ENCODE measurements around the gene CHAT. TPM values are rescaled to one million over a fixed set of nuclear protein-coding genes. Genes with fewer than 3 reads are reported as not detected.

CHAT gene
- total and polyA plus RNA-seq, 12 donors, result not detected

DNA sequence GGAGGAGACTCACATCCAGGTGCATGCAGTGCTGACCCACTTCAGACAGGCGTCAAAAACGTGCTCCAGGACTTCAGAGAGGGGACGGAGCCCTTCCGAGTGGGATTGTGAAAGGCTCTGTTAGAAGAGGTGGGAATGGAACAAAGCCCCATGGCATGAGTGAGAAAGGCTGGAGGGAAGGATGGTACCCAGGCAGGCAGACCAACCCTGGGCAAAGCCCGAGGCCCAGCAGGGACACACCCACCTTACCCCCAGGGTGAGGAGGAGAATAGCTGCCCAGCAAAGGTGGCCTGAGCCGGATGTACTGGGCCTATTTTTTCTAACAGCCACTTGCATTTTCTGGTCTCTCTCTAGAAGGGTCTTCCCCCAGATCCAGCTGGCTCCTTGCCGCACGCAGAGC, 14.8 kb downstream of the CHAT start:
- Histone ChIP-seq H3K36me3 (no peaks in the 10 kb centered on the region), H3K27me3 (peaks cover 0 to 17% (median 0%) of the 10 kb centered on the region in 7 donors), H3K4me3 (no peak overlapping the region), H3K27ac (no peak overlapping the region), H3K4me1 (no peaks in the 10 kb centered on the region), H3K9me3 (no peaks in the 10 kb centered on the region)
- DNase-seq (no peak), ATAC-seq (no peak)
- 83 to 89% methylated on average over 8 of the region's 8 CpGs for WGBS, 2 donors
- intact Hi-C loops (cut with DNase I), result no loop called here
- TF ChIP-seq, protein P1, sequence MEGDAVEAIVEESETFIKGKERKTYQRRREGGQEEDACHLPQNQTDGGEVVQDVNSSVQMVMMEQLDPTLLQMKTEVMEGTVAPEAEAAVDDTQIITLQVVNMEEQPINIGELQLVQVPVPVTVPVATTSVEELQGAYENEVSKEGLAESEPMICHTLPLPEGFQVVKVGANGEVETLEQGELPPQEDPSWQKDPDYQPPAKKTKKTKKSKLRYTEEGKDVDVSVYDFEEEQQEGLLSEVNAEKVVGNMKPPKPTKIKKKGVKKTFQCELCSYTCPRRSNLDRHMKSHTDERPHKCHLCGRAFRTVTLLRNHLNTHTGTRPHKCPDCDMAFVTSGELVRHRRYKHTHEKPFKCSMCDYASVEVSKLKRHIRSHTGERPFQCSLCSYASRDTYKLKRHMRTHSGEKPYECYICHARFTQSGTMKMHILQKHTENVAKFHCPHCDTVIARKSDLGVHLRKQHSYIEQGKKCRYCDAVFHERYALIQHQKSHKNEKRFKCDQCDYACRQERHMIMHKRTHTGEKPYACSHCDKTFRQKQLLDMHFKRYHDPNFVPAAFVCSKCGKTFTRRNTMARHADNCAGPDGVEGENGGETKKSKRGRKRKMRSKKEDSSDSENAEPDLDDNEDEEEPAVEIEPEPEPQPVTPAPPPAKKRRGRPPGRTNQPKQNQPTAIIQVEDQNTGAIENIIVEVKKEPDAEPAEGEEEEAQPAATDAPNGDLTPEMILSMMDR (IDR thresholded peaks at IDR 0.05), result no peak

DNA sequence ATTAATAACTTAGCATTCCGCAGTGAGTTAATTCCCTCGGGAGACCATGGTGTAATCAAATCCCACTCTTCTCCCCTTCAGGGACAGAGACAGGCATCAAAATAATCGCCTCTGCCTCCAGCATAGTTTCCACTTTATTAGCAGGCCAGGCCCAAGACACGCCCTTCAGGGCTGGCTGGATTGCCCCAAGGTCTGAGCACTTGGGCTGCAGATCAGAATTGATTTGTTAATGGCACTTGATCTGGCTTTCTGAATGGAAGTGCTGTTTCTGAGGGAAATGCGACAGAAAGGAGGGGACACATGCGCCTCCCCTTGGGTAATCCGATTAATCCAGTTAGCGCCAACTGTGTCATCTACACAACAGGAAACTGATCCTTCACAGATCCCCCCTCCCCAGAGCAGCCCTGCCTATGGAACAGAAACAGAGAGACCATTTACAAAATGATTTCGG, 15.6 kb downstream of the CHAT start:
- DNase-seq (no peak), ATAC-seq (no peak)
- peaks cover 0 to 17% (median 0%) of the 10 kb centered on the region in 7 donors for H3K27me3 ChIP-seq
- intact Hi-C loops (cut with DNase I), result no loop called here
- H3K9me3 ChIP-seq, result no peaks in the 10 kb centered on the region
- H3K36me3 ChIP-seq, result no peaks in the 10 kb centered on the region
- 56 to 66% methylated on average over 9 of the region's 9 CpGs for WGBS, 2 donors
- no peak overlapping the region for H3K4me3 ChIP-seq
- no peaks in the 10 kb centered on the region for H3K4me1 ChIP-seq
- H3K27ac ChIP-seq, result no peak overlapping the region
- TF ChIP-seq, protein P1 (IDR thresholded peaks at IDR 0.05), result no peak

DNA sequence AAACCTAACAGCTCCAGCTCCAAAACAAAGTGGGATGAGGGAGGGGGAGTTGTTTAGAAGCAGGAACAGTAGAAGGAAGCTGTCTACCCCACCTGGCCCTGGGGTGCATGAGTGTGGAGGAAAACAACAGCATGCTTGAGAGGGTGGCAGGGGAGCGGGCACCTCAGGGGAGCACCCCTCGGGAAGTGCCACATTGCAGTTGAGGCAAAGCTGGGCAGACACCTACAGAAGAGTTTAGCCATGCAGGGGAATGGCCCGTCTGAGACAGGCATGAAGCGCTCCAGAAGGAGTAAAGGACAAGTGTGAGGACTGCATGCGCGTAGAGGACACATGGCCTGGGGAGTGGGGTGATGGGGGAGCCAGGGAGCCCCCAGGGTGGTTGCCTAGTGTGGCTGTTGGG, 18.1 kb downstream of the CHAT start:
- TF ChIP-seq, protein P1 (IDR thresholded peaks at IDR 0.05), result no peak
- Histone ChIP-seq H3K27ac (no peak overlapping the region), H3K27me3 (peaks cover 0 to 25% (median 3%) of the 10 kb centered on the region in 7 donors), H3K36me3 (no peaks in the 10 kb centered on the region), H3K9me3 (no peaks in the 10 kb centered on the region), H3K4me1 (no peaks in the 10 kb centered on the region), H3K4me3 (no peak overlapping the region)
- DNase-seq, result no peak
- WGBS, 2 donors, result 90 to 91% methylated on average over 6 of the region's 6 CpGs
- ATAC-seq, result no peak
- intact Hi-C loops (cut with DNase I), result no loop called here

DNA sequence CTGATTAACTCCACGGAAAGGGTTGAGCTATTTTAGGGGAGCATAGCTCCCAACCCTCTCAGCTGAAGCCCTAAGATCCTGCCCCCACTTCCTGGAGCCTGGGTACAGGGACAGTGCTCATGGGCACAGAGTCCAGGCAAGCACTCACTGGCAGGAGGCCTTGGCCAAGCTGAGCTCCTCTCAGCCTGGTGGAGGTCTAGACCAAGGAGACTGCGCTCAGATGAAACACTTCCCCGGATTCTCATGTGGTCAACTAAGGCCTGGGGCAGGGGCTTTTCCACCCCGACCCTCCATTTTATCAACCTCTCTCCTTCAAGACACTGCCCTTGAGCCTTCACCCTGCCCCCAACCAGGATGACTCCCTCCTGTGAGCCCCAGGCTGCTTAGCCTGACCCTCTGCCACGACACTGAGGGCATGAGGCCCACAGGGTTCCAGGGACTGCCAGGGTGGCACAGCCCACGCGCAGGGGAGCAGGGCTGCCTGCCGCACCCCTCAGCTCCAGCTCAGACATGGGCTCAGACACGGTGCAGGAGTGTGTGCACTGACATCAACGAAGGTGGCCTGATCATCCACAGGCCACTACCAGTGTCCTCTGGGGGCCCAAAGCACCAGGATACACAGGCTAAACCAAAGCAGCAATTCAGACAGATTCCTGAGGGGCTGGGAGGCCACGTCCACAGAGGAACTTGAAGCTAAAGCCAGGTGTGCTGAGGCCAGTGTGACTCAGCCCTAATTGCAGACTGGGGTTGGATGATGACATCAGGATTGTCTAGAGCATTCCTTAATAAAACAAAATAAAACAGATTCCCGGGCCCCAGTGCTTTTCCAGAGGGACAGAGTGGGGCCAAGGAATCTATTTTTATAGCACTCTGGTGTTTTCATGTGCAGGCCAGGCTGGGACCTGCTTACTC, 18.8 kb downstream of the CHAT start:
- Histone ChIP-seq H3K4me1 (no peaks in the 10 kb centered on the region), H3K4me3 (no peak overlapping the region), H3K9me3 (no peaks in the 10 kb centered on the region), H3K27me3 (peaks cover 0 to 25% (median 3%) of the 10 kb centered on the region in 7 donors), H3K27ac (no peak overlapping the region), H3K36me3 (no peaks in the 10 kb centered on the region)
- intact Hi-C loops (cut with DNase I), result no loop called here
- DNase-seq, result no peak
- WGBS, 2 donors, result 53 to 54% methylated on average over 12 of the region's 12 CpGs
- TF ChIP-seq, protein P1 (IDR thresholded peaks at IDR 0.05), result no peak
- peak in 2 of 8 donors; percentile 12 to 34 for ATAC-seq
